ENCODE measurements around the gene ANKLE1. TPM values are rescaled to one million over a fixed set of nuclear protein-coding genes. Genes with fewer than 3 reads are reported as not detected.

ANKLE1 gene
- total RNA-seq, 5 donors from 2014 or later (not counting 1 experiment from before 2014, with no cell fraction given) = 0.93 to 6.5 (median 2.9) TPM

- POLR2A ChIA-PET = no interaction called here
- Histone ChIP-seq H3K4me1 (ENCODE audit: control insufficient read depth in 1 of 2, extremely low read depth in 1 of 2, insufficient read depth in 2 of 2, low read length in 2 of 2) (peaks cover 7 to 63% of the 10 kb centered on the region in 2 experiments), H3K4me3 (ENCODE audit: control insufficient read depth in 1 of 2, extremely low read depth in 1 of 2, low read length in 1 of 2) (no peak overlapping the region), H3K27me3 (replicated peaks in 1 of 2; ENCODE audit: control insufficient read depth in 2 of 2, extremely low read depth in 1 of 2, insufficient read depth in 2 of 2, low read length in 1 of 2) (peaks cover 0 to 7% of the 10 kb centered on the region in 2 experiments), H3K27ac (ENCODE audit: low read length) (no peak overlapping the region), H3K9me3 (no peaks in the 10 kb centered on the region), H3K36me3 (ENCODE audit: control insufficient read depth in 2 of 2, extremely low read depth in 1 of 2, insufficient read depth in 1 of 2, low read length in 1 of 2) (no peaks in the 10 kb centered on the region)
- no peaks in the 10 kb centered on the region for H3K36me3 Mint-ChIP-seq
- no peaks in the 10 kb centered on the region for H3K9me3 Mint-ChIP-seq
- no peak overlapping the region for H3K4me3 Mint-ChIP-seq
- no peak for ATAC-seq (replicated peaks in 1 of 4)
- CTCF ChIA-PET = interaction anchor here (0.6 to 1.5 kb wide), 2 partner anchors 29 to 52 kb away, joined by 3 to 13 read pairs; partner anchors contain the start of gene ABHD8 (in 1 of the 2)
- no peak for DNase-seq
- peaks cover 35 to 43% (median 38%) of the 10 kb centered on the region in 3 donors for H3K4me1 Mint-ChIP-seq
- H3K27ac Mint-ChIP-seq = no peak overlapping the region
- WGBS (ENCODE audit: insufficient coverage) = 89% methylated on average over 8 of the region's 8 CpGs
- H3K27me3 Mint-ChIP-seq = no peaks in the 10 kb centered on the region
Observed at GRCh38 chr19:17332360-17332676, 50.6 kb downstream of the ANKLE1 start.

DNA sequence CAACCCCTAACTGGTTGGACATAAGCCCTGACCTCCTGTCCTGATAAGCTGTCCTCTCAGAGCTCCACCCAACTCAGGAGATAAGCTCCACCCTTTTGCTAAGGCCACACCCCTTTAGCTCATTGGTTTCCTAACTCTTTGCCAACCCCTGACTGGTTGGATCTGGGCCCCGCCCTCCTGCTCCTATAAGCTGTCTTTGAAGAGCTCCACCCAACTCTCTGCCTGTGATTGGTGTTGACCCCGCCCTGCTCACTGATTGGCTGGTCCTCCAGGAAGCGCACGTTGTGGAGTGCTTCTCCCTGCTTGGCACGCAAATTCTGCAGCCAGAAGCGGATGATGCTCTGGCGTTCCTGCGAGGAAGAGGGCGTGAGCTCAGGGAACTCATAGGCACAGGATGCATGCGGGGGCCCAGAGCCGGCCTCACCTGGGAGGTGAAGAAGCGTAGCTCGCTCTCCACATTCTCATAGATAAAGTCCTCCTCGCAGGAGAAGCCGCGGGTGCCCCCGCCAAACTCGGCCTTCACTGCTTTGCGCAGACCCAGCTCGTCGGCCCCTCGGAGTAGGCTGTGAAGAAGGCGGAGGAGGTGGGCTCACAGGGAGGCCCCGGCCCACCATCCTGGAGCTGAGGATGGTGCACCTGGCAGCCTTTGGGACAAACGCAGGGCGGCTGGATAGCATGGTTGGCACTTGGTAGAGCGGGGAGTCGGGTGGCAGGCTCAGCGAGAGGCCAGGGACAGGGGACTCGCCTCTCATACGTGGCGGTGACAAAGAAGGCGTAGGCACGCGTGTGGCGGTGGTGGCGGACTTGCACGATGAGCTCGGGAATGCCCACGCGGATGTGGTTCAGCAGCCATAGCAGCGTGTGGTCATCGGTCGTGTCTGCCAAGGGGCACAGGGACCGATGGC is 51.2 kb downstream of the ANKLE1 start:
- Histone ChIP-seq H3K9me3 (no peaks in the 10 kb centered on the region), H3K36me3 (ENCODE audit: control insufficient read depth in 2 of 2, extremely low read depth in 1 of 2, insufficient read depth in 1 of 2, low read length in 1 of 2) (no peaks in the 10 kb centered on the region), H3K27me3 (replicated peaks in 1 of 2; ENCODE audit: control insufficient read depth in 2 of 2, extremely low read depth in 1 of 2, insufficient read depth in 2 of 2, low read length in 1 of 2) (peaks cover 0 to 7% of the 10 kb centered on the region in 2 experiments), H3K4me1 (ENCODE audit: control insufficient read depth in 1 of 2, extremely low read depth in 1 of 2, insufficient read depth in 2 of 2, low read length in 2 of 2) (peaks cover 7 to 62% of the 10 kb centered on the region in 2 experiments), H3K4me3 (ENCODE audit: control insufficient read depth in 1 of 2, extremely low read depth in 1 of 2, low read length in 1 of 2) (no peak overlapping the region), H3K27ac (ENCODE audit: low read length) (no peak overlapping the region)
- no peaks in the 10 kb centered on the region for H3K36me3 Mint-ChIP-seq
- peak overlapping the region in 1 of 2 donors; percentile 16 for H3K27ac Mint-ChIP-seq
- no peak for ATAC-seq (replicated peaks in 1 of 4)
- H3K9me3 Mint-ChIP-seq = no peaks in the 10 kb centered on the region
- ChIA-PET CTCF (interaction anchor here (0.6 to 1.5 kb wide), 3 partner anchors 24 to 52 kb away, joined by 3 to 13 read pairs (median 5); partner anchors contain the start of genes ABHD8 (in 1 of the 2) and DDA1 (in 1 of the 2)), POLR2A (interaction anchor here (0.5 to 0.7 kb wide), 4 partner anchors 10 to 280 kb away, joined by 3 to 4 read pairs (median 4); partner anchors contain the start of gene DDA1 (in 1 of the 2))
- no peaks in the 10 kb centered on the region for H3K27me3 Mint-ChIP-seq
- H3K4me1 Mint-ChIP-seq = peaks cover 40 to 44% (median 42%) of the 10 kb centered on the region in 3 donors
- DNase-seq = peak in 18 of 35 experiments; percentile 23 to 58 (median 36)
- WGBS (ENCODE audit: insufficient coverage) = 95% methylated on average over 35 of the region's 45 CpGs
- H3K4me3 Mint-ChIP-seq = peak overlapping the region; percentile 41 to 92 (median 51)

- H3K9me3 ChIP-seq = no peaks in the 10 kb centered on the region
- POLR2A ChIA-PET = interaction anchor here (0.5 to 0.7 kb wide), 3 partner anchors 9 to 25 kb away, joined by 3 to 4 read pairs (median 3); partner anchors contain the start of gene DDA1 (in 1 of the 2)
- DNase-seq (peak; percentile 42 to 77 (median 61)), ATAC-seq (replicated peaks in 1 of 4) (peak; percentile 14 to 36 (median 30))
- H3K27me3 Mint-ChIP-seq = no peaks in the 10 kb centered on the region
- WGBS (ENCODE audit: insufficient coverage) = 36% methylated on average over 52 of the region's 52 CpGs
- H3K4me3 ChIP-seq (ENCODE audit: control insufficient read depth in 1 of 2, extremely low read depth in 1 of 2, low read length in 1 of 2) = peak overlapping the region; percentile 56 to 71
- no peaks in the 10 kb centered on the region for H3K36me3 Mint-ChIP-seq
- peak overlapping the region; percentile 75 to 84 for H3K27ac Mint-ChIP-seq
- no peaks in the 10 kb centered on the region for H3K9me3 Mint-ChIP-seq
- peaks cover 0 to 7% of the 10 kb centered on the region in 2 experiments for H3K27me3 ChIP-seq (replicated peaks in 1 of 2; ENCODE audit: control insufficient read depth in 2 of 2, extremely low read depth in 1 of 2, insufficient read depth in 2 of 2, low read length in 1 of 2)
- H3K4me1 Mint-ChIP-seq = peaks cover 42 to 52% (median 47%) of the 10 kb centered on the region in 3 donors
- peak overlapping the region; percentile 19 for H3K27ac ChIP-seq (ENCODE audit: low read length)
- CTCF ChIA-PET = interaction anchor here (0.5 to 1.5 kb wide), 5 partner anchors 25 to 526 kb away, joined by 3 to 10 read pairs (median 5); partner anchors contain the start of genes ABHD8 (in 1 of the 2), DDA1 (in 1 of the 2) and RPL18A (in 1 of the 2)
- H3K4me1 ChIP-seq (ENCODE audit: control insufficient read depth in 1 of 2, extremely low read depth in 1 of 2, insufficient read depth in 2 of 2, low read length in 2 of 2) = peaks cover 9 to 67% of the 10 kb centered on the region in 2 experiments
- peak overlapping the region; percentile 84 to 92 (median 86) for H3K4me3 Mint-ChIP-seq
- peaks cover 0 to 2% of the 10 kb centered on the region in 2 donors for H3K36me3 ChIP-seq (ENCODE audit: control insufficient read depth in 2 of 2, extremely low read depth in 1 of 2, insufficient read depth in 1 of 2, low read length in 1 of 2)
Observed at GRCh38 chr19:17333611-17334413, 52.1 kb downstream of the ANKLE1 start.

DNA sequence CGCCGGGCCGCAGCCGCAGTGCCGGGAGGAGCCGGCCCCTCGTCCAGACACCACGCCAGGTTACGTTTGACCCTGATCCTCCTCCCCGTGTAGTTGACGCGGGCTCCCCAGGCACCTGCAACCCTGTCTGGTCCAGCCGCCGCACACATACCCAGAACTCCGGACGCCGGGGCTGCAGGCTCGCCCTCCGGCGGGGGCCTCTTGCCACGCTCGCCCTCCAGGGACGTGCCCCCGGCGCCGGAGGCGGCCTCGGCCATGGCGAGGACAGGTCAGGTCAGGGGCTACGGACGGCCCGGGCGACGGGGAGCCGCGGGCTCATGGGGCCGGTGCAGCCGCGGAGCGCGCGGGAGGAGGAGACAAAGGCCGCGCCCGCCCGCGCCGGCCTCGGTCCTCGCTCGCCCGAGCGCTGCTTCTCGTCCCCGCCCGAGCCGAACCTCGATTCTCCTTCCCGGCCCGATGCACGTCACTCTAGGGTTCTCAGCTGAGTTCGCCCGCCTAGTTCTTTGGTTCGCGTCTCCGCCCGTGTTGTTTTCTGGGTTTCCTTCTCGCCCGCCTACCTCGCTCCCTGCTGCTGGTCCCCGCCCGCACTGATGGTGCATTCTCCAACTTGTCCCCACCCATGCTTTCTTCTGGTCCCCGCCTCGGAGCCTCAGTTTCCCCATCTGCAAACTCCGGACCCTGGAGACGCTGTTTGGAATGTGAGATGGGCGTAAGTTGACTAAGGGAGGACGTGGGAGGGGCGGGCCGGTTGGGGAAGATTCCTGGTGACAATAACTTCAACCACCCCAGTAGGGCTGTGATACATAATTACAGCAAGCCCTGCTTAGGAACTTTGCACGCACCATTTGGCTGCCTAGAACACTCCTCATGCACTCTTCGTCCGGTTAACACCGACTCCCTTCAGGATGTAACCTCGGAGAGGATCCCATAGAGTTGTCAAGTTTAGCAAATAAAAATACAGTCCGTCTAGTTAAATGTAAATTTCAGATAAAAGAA is 53.0 kb downstream of the ANKLE1 start, which contains the start of gene ANO8:
TSS of gene ANO8 (minus strand) at position 442 of the 996 bp plus-strand sequence. CDS start at position 257, 185 bp downstream.
- Mint-ChIP-seq H3K4me3 (peak within 1 kb of the TSS; percentile 84 to 92 (median 86)), H3K27me3 (no peaks in the 10 kb centered on the region), H3K4me1 (peaks cover 42 to 53% (median 49%) of the 10 kb centered on the region in 3 donors), H3K27ac (peak within 1 kb of the TSS; percentile 80 to 91), H3K9me3 (no peaks in the 10 kb centered on the region), H3K36me3 (no peaks in the 10 kb centered on the region)
- ATAC-seq (replicated peaks in 1 of 4) (peak; percentile 65 to 69 (median 68)), DNase-seq (peak; percentile 89 to 98 (median 95))
- Histone ChIP-seq H3K27me3 (replicated peaks in 1 of 2; ENCODE audit: control insufficient read depth in 2 of 2, extremely low read depth in 1 of 2, insufficient read depth in 2 of 2, low read length in 1 of 2) (peaks cover 0 to 3% of the 10 kb centered on the region in 2 experiments), H3K4me1 (ENCODE audit: control insufficient read depth in 1 of 2, extremely low read depth in 1 of 2, insufficient read depth in 2 of 2, low read length in 2 of 2) (peaks cover 9 to 61% of the 10 kb centered on the region in 2 experiments), H3K27ac (ENCODE audit: low read length) (peak within 1 kb of the TSS; percentile 47), H3K36me3 (ENCODE audit: control insufficient read depth in 2 of 2, extremely low read depth in 1 of 2, insufficient read depth in 1 of 2, low read length in 1 of 2) (peaks cover 0 to 4% of the 10 kb centered on the region in 2 donors), H3K9me3 (no peaks in the 10 kb centered on the region), H3K4me3 (ENCODE audit: control insufficient read depth in 1 of 2, extremely low read depth in 1 of 2, low read length in 1 of 2) (peak within 1 kb of the TSS; percentile 56 to 71)
- 3% methylated on average over 71 of the region's 86 CpGs for WGBS (ENCODE audit: insufficient coverage)
- CTCF ChIA-PET = interaction anchor here (0.5 to 1.2 kb wide), 3 partner anchors 29 to 525 kb away, joined by 3 to 10 read pairs (median 7); partner anchors contain the start of gene RPL18A (in 1 of the 2)
- POLR2A ChIA-PET = interaction anchor here (1.1 kb wide), 2 partner anchors 26 to 258 kb away, joined by 3 read pairs; no protein-coding TSS in a partner anchor

DNA sequence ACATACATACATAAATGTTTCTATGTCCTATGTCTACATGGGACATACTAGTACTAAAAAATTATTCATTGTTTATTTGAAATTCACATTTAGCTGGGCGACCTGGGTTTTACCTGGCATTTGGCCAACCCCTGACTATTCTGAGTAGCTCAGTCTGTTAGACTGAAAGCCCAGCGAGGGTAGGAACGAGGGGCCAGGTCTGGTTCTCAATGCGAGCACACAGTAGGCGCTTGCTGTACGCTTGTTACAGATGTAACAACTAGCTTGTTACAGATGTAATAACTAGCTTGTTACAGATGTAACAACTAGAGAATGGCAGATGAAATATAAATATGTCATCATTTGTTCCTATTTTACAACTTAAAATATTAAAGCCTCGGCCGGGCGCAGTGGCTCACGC is 53.9 kb downstream of the ANKLE1 start:
- no peak for ATAC-seq (replicated peaks in 1 of 4)
- H3K36me3 Mint-ChIP-seq = no peaks in the 10 kb centered on the region
- 87% methylated on average over 6 of the region's 10 CpGs for WGBS (ENCODE audit: insufficient coverage)
- Histone ChIP-seq H3K4me1 (ENCODE audit: control insufficient read depth in 1 of 2, extremely low read depth in 1 of 2, insufficient read depth in 2 of 2, low read length in 2 of 2) (peaks cover 9 to 52% of the 10 kb centered on the region in 2 experiments), H3K27me3 (replicated peaks in 1 of 2; ENCODE audit: control insufficient read depth in 2 of 2, extremely low read depth in 1 of 2, insufficient read depth in 2 of 2, low read length in 1 of 2) (no peaks in the 10 kb centered on the region), H3K36me3 (ENCODE audit: control insufficient read depth in 2 of 2, extremely low read depth in 1 of 2, insufficient read depth in 1 of 2, low read length in 1 of 2) (peaks cover 0 to 4% of the 10 kb centered on the region in 2 donors), H3K27ac (ENCODE audit: low read length) (no peak overlapping the region), H3K4me3 (ENCODE audit: control insufficient read depth in 1 of 2, extremely low read depth in 1 of 2, low read length in 1 of 2) (no peak overlapping the region), H3K9me3 (no peaks in the 10 kb centered on the region)
- H3K9me3 Mint-ChIP-seq = no peaks in the 10 kb centered on the region
- ChIA-PET CTCF (no interaction called here), POLR2A (interaction anchor here (1.1 kb wide), 2 partner anchors 27 to 258 kb away, joined by 3 read pairs; no protein-coding TSS in a partner anchor)
- no peak for DNase-seq
- peak overlapping the region; percentile 17 to 92 (median 55) for H3K4me3 Mint-ChIP-seq
- peaks cover 40 to 47% (median 45%) of the 10 kb centered on the region in 3 donors for H3K4me1 Mint-ChIP-seq
- H3K27ac Mint-ChIP-seq = peak overlapping the region in 1 of 2 donors; percentile 91
- no peaks in the 10 kb centered on the region for H3K27me3 Mint-ChIP-seq
